ENCODE data around the gene CHST9. TPM values are rescaled to one million over a fixed set of nuclear protein-coding genes. Genes with fewer than 3 reads are reported as not detected.

The CHST9 gene
- polyA plus RNA-seq, 2 of the 4 experiments (the other 2 are of a cell fraction): 0.06 TPM; not detected in 1

DNA sequence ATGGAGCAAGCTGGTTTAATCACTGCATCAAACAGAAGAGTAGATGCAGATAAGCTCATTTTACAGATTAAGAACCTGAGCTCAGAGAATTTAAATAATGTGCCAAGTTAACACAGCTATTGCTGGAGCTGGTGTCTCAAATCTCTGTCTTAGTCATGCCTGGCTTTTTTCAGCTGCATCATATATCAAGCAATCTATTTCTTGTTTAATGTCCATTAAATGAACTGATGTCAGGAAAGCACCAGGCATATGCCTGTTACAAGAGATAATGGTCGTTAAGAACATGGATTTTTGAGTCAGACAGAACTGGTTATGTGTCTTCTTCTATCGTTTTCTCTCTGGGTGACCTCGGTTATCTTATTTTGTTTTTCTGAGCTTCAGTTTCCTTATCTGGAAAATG lies 259.8 kb downstream of the CHST9 start:
- no peak for DNase-seq (ENCODE audit: low read depth in 1 of 2, low spot score in 1 of 2)
- TF ChIP-seq HOXB13 (CRISPR knock-in tag; IDR thresholded peaks at IDR 0.05; ENCODE audit: low read depth) (no peak), ZSCAN20 (CRISPR knock-in tag; IDR thresholded peaks at IDR 0.05) (no peak), RCOR1 (IDR thresholded peaks at IDR 0.05; ENCODE audit: low read depth, low read length) (no peak)
- TF ChIP-seq, protein P1, sequence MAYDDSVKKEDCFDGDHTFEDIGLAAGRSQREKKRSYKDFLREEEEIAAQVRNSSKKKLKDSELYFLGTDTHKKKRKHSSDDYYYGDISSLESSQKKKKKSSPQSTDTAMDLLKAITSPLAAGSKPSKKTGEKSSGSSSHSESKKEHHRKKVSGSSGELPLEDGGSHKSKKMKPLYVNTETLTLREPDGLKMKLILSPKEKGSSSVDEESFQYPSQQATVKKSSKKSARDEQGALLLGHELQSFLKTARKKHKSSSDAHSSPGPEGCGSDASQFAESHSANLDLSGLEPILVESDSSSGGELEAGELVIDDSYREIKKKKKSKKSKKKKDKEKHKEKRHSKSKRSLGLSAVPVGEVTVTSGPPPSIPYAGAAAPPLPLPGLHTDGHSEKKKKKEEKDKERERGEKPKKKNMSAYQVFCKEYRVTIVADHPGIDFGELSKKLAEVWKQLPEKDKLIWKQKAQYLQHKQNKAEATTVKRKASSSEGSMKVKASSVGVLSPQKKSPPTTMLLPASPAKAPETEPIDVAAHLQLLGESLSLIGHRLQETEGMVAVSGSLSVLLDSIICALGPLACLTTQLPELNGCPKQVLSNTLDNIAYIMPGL (CRISPR knock-in tag; IDR thresholded peaks at IDR 0.05; ENCODE audit: borderline replicate concordance): no peak
- no peak for ATAC-seq
- no peak overlapping the region for H3K4me3 ChIP-seq
- no peak for FAIRE-seq
- H3K27ac ChIP-seq: no peak overlapping the region
- ChIA-PET CTCF (no interaction called here), POLR2A (no interaction called here)
- H3K4me2 ChIP-seq: no peak overlapping the region
- 39% methylated on average over 3 of the region's 3 CpGs for WGBS (ENCODE audit: missing lambda C conversion rate)
- H3K9me3 ChIP-seq: no peaks in the 10 kb centered on the region
- H3K4me1 ChIP-seq: no peaks in the 10 kb centered on the region

DNA sequence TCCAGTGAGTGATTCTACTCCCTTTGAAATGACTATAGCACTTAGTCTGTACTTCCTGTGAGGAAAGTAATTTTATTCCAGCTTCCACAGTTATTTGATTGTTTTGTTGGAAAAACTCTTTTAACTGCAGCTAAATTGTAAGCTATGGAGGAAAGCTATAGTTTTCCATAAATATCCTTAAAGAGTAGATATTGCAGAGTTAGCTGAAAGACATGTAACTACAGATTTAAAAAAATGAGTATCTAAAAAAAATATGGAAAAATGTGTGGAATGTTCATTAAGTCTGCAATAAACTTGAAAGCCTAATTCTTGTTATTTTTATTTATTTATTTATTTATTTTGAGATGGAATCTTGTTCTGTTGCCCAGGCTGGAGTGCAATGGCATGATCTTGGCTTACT lies 262.8 kb downstream of the CHST9 start:
- Histone ChIP-seq H3K4me1 (no peaks in the 10 kb centered on the region), H3K4me2 (no peak overlapping the region), H3K4me3 (no peak overlapping the region), H3K27ac (no peak overlapping the region), H3K9me3 (no peaks in the 10 kb centered on the region)
- DNase-seq (ENCODE audit: low read depth in 1 of 2, low spot score in 1 of 2) (no peak), FAIRE-seq (no peak), ATAC-seq (no peak)
- CTCF ChIA-PET: no interaction called here
- TF ChIP-seq HDAC2 (IDR thresholded peaks at IDR 0.05) (no peak), JUN (IDR thresholded peaks at IDR 0.05) (no peak), FOXS1 (CRISPR knock-in tag; IDR thresholded peaks at IDR 0.05) (no peak), ZNF302 (CRISPR knock-in tag; IDR thresholded peaks at IDR 0.05) (no peak), ZFP36 (IDR thresholded peaks at IDR 0.05; ENCODE audit: borderline replicate concordance, partially characterized antibody) (no peak), SMC3 (IDR thresholded peaks at IDR 0.05) (no peak), KDM1A (IDR thresholded peaks at IDR 0.05; ENCODE audit: low read depth) (no peak), HOXB13 (CRISPR knock-in tag; IDR thresholded peaks at IDR 0.05; ENCODE audit: low read depth) (no peak), RARB (CRISPR knock-in tag; IDR thresholded peaks at IDR 0.05) (no peak), TP53 (CRISPR knock-in tag; IDR thresholded peaks at IDR 0.05) (no peak), SREBF2 (IDR thresholded peaks at IDR 0.05) (no peak)
- POLR2A ChIA-PET: no interaction called here

- 11% methylated on average over 4 of the region's 4 CpGs for WGBS (ENCODE audit: missing lambda C conversion rate)
- Histone ChIP-seq H3K27ac (no peak overlapping the region), H3K4me3 (no peak overlapping the region), H3K4me2 (no peak overlapping the region), H3K4me1 (no peaks in the 10 kb centered on the region), H3K9me3 (no peaks in the 10 kb centered on the region)
- ATAC-seq (no peak), DNase-seq (ENCODE audit: low read depth in 1 of 2, low spot score in 1 of 2) (no peak), FAIRE-seq (no peak)
- ChIA-PET CTCF (no interaction called here), POLR2A (no interaction called here)
- TF ChIP-seq ZC3H11A (IDR thresholded peaks at IDR 0.05) (no peak), HEYL (CRISPR knock-in tag; IDR thresholded peaks at IDR 0.05) (no peak), ZFP36 (IDR thresholded peaks at IDR 0.05; ENCODE audit: borderline replicate concordance, partially characterized antibody) (no peak), FOXS1 (CRISPR knock-in tag; IDR thresholded peaks at IDR 0.05) (no peak), KDM5A (IDR thresholded peaks at IDR 0.05) (no peak), KDM1A (IDR thresholded peaks at IDR 0.05; ENCODE audit: low read depth) (no peak), EHMT2 (IDR thresholded peaks at IDR 0.05; ENCODE audit: low read depth) (no peak), TFCP2L1 (CRISPR knock-in tag; IDR thresholded peaks at IDR 0.05) (no peak), SREBF2 (IDR thresholded peaks at IDR 0.05) (no peak), JUN (IDR thresholded peaks at IDR 0.05) (no peak)
- TF ChIP-seq, protein P2, sequence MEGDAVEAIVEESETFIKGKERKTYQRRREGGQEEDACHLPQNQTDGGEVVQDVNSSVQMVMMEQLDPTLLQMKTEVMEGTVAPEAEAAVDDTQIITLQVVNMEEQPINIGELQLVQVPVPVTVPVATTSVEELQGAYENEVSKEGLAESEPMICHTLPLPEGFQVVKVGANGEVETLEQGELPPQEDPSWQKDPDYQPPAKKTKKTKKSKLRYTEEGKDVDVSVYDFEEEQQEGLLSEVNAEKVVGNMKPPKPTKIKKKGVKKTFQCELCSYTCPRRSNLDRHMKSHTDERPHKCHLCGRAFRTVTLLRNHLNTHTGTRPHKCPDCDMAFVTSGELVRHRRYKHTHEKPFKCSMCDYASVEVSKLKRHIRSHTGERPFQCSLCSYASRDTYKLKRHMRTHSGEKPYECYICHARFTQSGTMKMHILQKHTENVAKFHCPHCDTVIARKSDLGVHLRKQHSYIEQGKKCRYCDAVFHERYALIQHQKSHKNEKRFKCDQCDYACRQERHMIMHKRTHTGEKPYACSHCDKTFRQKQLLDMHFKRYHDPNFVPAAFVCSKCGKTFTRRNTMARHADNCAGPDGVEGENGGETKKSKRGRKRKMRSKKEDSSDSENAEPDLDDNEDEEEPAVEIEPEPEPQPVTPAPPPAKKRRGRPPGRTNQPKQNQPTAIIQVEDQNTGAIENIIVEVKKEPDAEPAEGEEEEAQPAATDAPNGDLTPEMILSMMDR (IDR thresholded peaks at IDR 0.05): no peak
- TF ChIP-seq, protein P3, sequence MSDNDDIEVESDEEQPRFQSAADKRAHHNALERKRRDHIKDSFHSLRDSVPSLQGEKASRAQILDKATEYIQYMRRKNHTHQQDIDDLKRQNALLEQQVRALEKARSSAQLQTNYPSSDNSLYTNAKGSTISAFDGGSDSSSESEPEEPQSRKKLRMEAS (IDR thresholded peaks at IDR 0.05): no peak
These were observed 264.5 kb downstream of the CHST9 start for GRCh38 chr18:26920644-26921043.

Data from A549 (cell line).